Ishikawa (cell line): ENCODE data around the gene PRSS53.

ENCODE experiments used
- CEBPB ChIP-seq: IDR thresholded peaks from 2 replicates; pipeline ENCODE4 v1.6.1; 2012
- CREB1 ChIP-seq: IDR thresholded peaks from 2 replicates; pipeline ENCODE4 v1.6.1; 2012; ENCODE audit warnings: low read depth
- EGR1 ChIP-seq: IDR thresholded peaks from 2 replicates; pipeline ENCODE4 v1.6.1; 2012
- EP300 ChIP-seq: IDR thresholded peaks from 2 replicates; pipeline ENCODE4 v1.6.1; 2012; ENCODE audit warnings: borderline replicate concordance
- FOXM1 ChIP-seq: IDR thresholded peaks from 2 replicates; pipeline ENCODE4 v1.6.1; 2012; ENCODE audit warnings: low read depth, borderline replicate concordance
- NFIC ChIP-seq: IDR thresholded peaks from 2 replicates; pipeline ENCODE4 v1.6.1; 2012
- RAD21 ChIP-seq: IDR thresholded peaks from 2 replicates; pipeline ENCODE4 v1.6.1; 2012; ENCODE audit warnings: low read depth
- REST ChIP-seq: IDR thresholded peaks from 2 replicates; pipeline ENCODE4 v1.6.1; 2012; ENCODE audit warnings: low read depth, mild to moderate bottlenecking
- TAF1 ChIP-seq: IDR thresholded peaks from 2 replicates; pipeline ENCODE4 v1.6.1; 2012; ENCODE audit warnings: low read depth, mild to moderate bottlenecking
- TCF12 ChIP-seq: IDR thresholded peaks from 2 replicates; pipeline ENCODE4 v1.6.1; 2012; ENCODE audit warnings: low read depth
- TEAD4 ChIP-seq: IDR thresholded peaks from 2 replicates; pipeline ENCODE4 v1.6.1; 2012
- YY1 ChIP-seq: IDR thresholded peaks from 2 replicates; pipeline ENCODE4 v1.6.1; 2012; ENCODE audit warnings: low read depth
- ZBTB7A ChIP-seq: IDR thresholded peaks from 2 replicates; pipeline ENCODE4 v1.6.1; 2012; ENCODE audit warnings: low read depth
- TF ChIP-seq, protein P1 (sequence below): IDR thresholded peaks from 2 replicates; pipeline ENCODE4 v1.6.1; 2012
- TF ChIP-seq, protein P2 (sequence below): IDR thresholded peaks from 2 replicates; pipeline ENCODE4 v1.6.1; 2012

Gene PRSS53

GRCh38 chr16:31127182-31127581 lies 38.4 kb upstream of the PRSS53 start:
- TF ChIP-seq, protein P1, sequence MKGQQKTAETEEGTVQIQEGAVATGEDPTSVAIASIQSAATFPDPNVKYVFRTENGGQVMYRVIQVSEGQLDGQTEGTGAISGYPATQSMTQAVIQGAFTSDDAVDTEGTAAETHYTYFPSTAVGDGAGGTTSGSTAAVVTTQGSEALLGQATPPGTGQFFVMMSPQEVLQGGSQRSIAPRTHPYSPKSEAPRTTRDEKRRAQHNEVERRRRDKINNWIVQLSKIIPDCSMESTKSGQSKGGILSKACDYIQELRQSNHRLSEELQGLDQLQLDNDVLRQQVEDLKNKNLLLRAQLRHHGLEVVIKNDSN: no peak
- no peak for TF ChIP-seq REST
- no peak for TF ChIP-seq NFIC
- TF ChIP-seq TAF1: no peak
- no peak for TF ChIP-seq CEBPB
- no peak for TF ChIP-seq RAD21
- TF ChIP-seq FOXM1: no peak
- no peak for TF ChIP-seq TEAD4
- no peak for TF ChIP-seq CREB1
- no peak for TF ChIP-seq YY1
- TF ChIP-seq EGR1: no peak
- TF ChIP-seq TCF12: no peak
- TF ChIP-seq EP300: no peak
- no peak for TF ChIP-seq ZBTB7A
- TF ChIP-seq, protein P2, sequence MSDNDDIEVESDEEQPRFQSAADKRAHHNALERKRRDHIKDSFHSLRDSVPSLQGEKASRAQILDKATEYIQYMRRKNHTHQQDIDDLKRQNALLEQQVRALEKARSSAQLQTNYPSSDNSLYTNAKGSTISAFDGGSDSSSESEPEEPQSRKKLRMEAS: no peak

DNA sequence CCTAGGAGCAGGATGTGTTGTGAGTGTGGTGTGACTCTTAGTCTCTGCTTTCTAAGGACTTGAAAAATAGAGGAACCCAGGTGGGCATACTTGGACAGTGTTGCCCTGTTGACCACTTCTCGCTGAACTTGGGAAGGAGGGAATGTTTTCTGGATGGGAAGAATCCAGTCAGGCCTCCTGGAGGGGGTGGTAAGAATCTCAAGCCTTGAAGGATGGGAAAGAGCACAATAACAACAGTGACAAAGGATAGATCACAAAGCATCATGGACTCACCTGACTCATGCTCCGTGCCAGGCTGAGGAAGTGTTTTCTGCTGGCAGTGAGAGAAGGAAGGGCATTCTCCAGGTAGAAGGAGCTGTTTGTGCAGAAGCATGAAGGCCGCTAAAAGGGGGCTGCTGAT lies 37.1 kb upstream of the PRSS53 start:
- TF ChIP-seq EGR1: no peak
- no peak for TF ChIP-seq CEBPB
- no peak for TF ChIP-seq REST
- TF ChIP-seq FOXM1: no peak
- TF ChIP-seq TCF12: no peak
- no peak for TF ChIP-seq RAD21
- TF ChIP-seq TAF1: no peak
- TF ChIP-seq TEAD4: no peak
- no peak for TF ChIP-seq CREB1
- TF ChIP-seq EP300: no peak
- no peak for TF ChIP-seq ZBTB7A
- TF ChIP-seq, protein P2: no peak
- TF ChIP-seq, protein P1: no peak
- no peak for TF ChIP-seq NFIC
- TF ChIP-seq YY1: no peak

DNA sequence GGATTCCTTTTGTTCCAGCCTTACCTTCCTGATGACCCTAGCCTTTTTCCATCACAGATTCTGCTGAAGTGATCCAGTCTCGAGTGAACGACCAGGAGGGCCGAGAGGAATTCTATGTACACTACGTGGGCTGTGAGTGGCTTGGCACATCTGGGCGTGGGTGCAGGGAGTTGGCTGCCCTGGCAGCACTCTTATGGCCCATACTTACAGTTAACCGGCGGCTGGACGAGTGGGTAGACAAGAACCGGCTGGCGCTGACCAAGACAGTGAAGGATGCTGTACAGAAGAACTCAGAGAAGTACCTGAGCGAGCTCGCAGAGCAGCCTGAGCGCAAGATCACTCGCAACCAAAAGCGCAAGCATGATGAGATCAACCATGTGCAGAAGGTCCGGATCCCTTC lies 31.4 kb upstream of the PRSS53 start:
- TF ChIP-seq YY1: no peak

- TF ChIP-seq TCF12 (no peak), FOXM1 (no peak), NFIC (no peak), CREB1 (no peak), REST (no peak), CEBPB (no peak), RAD21 (no peak), EP300 (no peak), TEAD4 (no peak), ZBTB7A (no peak)
- TF ChIP-seq, protein P1: no peak
- TF ChIP-seq, protein P2: no peak; the same call in 1 of the 2 replicates
Observed at GRCh38 chr16:31118223-31119155, 29.7 kb upstream of the PRSS53 start.
